ENCODE data around the gene TMSB10.

DNA sequence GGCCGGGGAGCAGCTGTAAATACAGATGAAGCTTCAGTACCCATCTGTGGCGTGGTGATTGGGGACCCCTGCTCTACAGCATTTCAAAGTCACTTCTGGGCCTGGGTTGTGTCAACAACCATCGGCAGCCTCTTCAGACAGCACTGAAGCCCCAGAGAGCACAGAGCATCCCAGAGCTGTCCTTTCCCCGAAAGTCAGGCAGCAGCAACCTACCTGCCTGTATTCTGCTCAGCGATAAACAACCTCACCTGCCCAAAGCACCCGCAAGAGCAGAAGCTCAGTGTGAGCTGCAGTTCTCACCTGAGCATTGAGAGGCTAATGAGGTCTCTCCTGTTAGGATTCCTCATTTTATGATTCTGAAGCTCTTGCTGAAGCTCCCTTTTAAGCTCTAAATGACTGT, 43.9 kb upstream of the TMSB10 start:
- TF ChIP-seq, protein P1, sequence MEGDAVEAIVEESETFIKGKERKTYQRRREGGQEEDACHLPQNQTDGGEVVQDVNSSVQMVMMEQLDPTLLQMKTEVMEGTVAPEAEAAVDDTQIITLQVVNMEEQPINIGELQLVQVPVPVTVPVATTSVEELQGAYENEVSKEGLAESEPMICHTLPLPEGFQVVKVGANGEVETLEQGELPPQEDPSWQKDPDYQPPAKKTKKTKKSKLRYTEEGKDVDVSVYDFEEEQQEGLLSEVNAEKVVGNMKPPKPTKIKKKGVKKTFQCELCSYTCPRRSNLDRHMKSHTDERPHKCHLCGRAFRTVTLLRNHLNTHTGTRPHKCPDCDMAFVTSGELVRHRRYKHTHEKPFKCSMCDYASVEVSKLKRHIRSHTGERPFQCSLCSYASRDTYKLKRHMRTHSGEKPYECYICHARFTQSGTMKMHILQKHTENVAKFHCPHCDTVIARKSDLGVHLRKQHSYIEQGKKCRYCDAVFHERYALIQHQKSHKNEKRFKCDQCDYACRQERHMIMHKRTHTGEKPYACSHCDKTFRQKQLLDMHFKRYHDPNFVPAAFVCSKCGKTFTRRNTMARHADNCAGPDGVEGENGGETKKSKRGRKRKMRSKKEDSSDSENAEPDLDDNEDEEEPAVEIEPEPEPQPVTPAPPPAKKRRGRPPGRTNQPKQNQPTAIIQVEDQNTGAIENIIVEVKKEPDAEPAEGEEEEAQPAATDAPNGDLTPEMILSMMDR (IDR thresholded peaks at IDR 0.05), result no peak
- TF ChIP-seq POLR2A (IDR thresholded peaks at IDR 0.05), result no peak
- TF ChIP-seq POLR2AphosphoS5 (IDR thresholded peaks at IDR 0.05), result no peak

Data from stomach (tissue), 4 donors.